GM21723 (cell line): ENCODE measurements around the gene CMBL.
"Not testable (repeated sequence)": the region's sequence is repeated elsewhere in the genome, so short reads cannot be mapped to it uniquely, and the experiment has no call there.

Experiments used
- ATAC-seq: cut with Tn5 transposase; IDR thresholded peaks from one replicate; pipeline ENCODE4 v1.9.1; 2021; ENCODE audit warnings: mild to moderate bottlenecking, moderate library complexity; ENCODE audit not compliant: unreplicated experiment

The CMBL gene

GRCh38 chr5:10307206-10308148 lies at the start of gene CMBL:
Gene CMBL, minus strand, starts transcription at chr5:10307902. Its CDS starts 17,140 bp downstream, at chr5:10290762.
- ATAC-seq = peak; percentile 70

- ATAC-seq = no peak
Observed at GRCh38 chr5:10355071-10355889, 47.6 kb upstream of the CMBL start.

- peak; percentile 28 for ATAC-seq
Observed at GRCh38 chr5:10354048-10354872, 46.6 kb upstream of the CMBL start.

GRCh38 chr5:10353241-10354047 lies 45.7 kb upstream of the CMBL start, which contains the start of gene MARCHF6:
Gene MARCHF6, plus strand, starts transcription at chr5:10353695. Its CDS starts 204 bp downstream, at chr5:10353899.
- peak; percentile 86 for ATAC-seq

GRCh38 chr5:10352430-10353240 lies 44.9 kb upstream of the CMBL start:
- ATAC-seq = peak; percentile 22

GRCh38 chr5:10351919-10352318 lies 44.2 kb upstream of the CMBL start:
- no peak for ATAC-seq

- no peak for ATAC-seq
Observed at GRCh38 chr5:10351199-10351905, 43.6 kb upstream of the CMBL start.

- no peak for ATAC-seq
Observed at GRCh38 chr5:10348258-10348657, 40.6 kb upstream of the CMBL start.

GRCh38 chr5:10344461-10345106 lies 36.9 kb upstream of the CMBL start:
- ATAC-seq = not testable (repeated sequence)

GRCh38 chr5:10343486-10343885 lies 35.8 kb upstream of the CMBL start:
- no peak for ATAC-seq

GRCh38 chr5:10339958-10340357 lies 32.3 kb upstream of the CMBL start:
- no peak for ATAC-seq

GRCh38 chr5:10339058-10339811 lies 31.5 kb upstream of the CMBL start:
- ATAC-seq = no peak

GRCh38 chr5:10338686-10339057 lies 31.0 kb upstream of the CMBL start:
- no peak for ATAC-seq

- no peak for ATAC-seq
Observed at GRCh38 chr5:10337986-10338385, 30.3 kb upstream of the CMBL start.

- no peak for ATAC-seq
Observed at GRCh38 chr5:10337107-10337506, 29.4 kb upstream of the CMBL start.

- no peak for ATAC-seq
Observed at GRCh38 chr5:10335711-10336470, 28.2 kb upstream of the CMBL start.

- ATAC-seq = no peak
Observed at GRCh38 chr5:10334831-10335230, 27.1 kb upstream of the CMBL start.
